HG03159 (cell line): Measurements from ENCODE around the gene IMP4.
"Not testable (repeated sequence)": the region's sequence is repeated elsewhere in the genome, so short reads cannot be mapped to it uniquely, and the experiment has no call there.

Source experiments
- ATAC-seq: cut with Tn5 transposase; IDR thresholded peaks from one replicate; pipeline ENCODE4 v1.9.1; 2021; ENCODE audit warnings: mild to moderate bottlenecking, moderate library complexity; ENCODE audit not compliant: unreplicated experiment

IMP4 gene, protein sequence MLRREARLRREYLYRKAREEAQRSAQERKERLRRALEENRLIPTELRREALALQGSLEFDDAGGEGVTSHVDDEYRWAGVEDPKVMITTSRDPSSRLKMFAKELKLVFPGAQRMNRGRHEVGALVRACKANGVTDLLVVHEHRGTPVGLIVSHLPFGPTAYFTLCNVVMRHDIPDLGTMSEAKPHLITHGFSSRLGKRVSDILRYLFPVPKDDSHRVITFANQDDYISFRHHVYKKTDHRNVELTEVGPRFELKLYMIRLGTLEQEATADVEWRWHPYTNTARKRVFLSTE

DNA sequence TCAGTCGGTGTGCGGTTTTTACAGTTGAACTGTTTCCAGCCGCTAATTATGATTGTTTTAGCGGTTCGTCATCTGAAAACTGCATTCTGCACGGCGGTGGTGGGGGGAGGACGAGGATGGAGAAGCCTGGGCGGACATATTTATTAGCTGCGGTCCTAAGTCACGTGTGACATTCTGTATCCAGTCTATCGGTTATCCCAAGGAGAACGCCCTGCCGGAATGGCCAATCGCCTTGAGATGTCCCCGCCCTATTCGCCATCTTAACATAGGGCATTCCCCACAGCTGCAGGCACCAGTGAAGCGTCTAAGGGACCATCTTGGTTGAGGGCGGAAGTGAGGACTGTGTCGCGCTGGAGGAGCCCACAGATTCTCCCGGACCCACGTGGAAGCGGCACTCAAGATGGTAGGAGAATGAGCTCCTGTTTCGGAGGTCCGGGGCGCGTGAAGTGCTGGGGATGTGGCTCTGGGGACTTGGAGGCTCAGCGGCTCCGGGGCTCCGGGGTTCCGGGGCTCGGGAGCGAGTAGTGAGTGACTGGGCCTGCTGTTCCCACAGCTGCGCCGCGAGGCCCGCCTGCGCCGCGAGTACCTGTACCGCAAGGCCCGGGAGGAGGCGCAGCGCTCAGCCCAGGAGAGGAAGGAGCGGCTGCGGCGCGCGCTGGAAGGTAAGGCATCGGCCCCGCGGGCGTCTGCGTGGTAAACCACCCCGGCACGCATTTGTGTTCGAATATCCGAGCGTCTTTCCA is at the start of gene IMP4:
Gene IMP4, plus strand, starts transcription at position 365 of the 743 bp plus-strand sequence. Its CDS starts 36 bp downstream, at position 401.
- peak; percentile 88 for ATAC-seq

DNA sequence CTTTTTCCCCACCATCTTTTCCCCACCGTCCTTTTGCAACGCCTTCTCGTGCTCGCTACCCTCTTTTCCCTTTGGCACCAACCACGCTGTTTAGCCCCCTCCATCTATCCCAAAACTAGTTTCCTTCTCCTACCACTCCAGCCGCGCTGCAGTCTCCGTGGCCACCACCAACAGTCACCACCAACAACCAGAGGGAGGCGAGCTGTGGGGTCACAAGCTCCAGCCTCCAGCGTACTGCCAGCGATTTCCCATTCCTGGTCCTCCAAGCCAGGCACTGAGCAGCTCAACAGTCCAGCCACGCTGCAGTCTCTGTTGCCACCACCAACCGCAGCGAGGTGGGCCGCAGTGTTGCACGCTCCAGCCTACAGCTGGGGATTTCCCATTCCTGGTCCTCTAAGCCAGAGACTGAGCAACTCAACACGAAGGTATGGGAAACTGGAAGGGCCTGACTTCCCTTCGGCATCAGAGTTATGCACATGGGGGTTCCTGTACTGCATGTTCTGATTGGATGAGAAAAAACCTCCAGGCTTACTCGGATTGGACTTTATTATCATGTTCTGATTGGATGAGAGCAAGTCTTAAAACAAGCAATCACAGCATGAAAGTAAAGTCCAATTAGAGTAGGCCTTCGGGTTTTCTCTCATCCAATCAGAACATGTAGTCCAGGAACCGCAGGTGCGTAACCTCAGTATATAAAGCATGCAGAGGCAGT is 42.3 kb upstream of the IMP4 start:
- no peak for ATAC-seq

DNA sequence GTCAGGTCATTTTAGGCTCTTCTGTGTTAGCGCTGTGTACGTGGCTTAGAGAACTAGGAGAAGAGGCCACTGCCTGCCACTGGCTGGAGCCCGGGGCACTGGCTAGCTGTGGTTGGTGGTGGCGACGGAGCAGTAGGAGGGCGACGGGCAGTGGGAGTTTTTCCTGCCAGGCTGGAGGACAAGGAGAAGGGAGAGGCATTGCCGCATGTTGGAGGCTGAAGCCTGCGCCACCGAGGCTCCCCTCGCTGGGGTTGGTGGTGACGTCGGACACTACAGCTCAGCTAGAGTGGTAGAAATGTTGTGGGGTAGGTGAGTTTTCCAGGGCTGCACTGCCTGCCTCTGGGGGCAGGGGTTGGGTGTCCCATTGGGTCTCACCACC is 41.7 kb upstream of the IMP4 start:
- no peak for ATAC-seq

DNA sequence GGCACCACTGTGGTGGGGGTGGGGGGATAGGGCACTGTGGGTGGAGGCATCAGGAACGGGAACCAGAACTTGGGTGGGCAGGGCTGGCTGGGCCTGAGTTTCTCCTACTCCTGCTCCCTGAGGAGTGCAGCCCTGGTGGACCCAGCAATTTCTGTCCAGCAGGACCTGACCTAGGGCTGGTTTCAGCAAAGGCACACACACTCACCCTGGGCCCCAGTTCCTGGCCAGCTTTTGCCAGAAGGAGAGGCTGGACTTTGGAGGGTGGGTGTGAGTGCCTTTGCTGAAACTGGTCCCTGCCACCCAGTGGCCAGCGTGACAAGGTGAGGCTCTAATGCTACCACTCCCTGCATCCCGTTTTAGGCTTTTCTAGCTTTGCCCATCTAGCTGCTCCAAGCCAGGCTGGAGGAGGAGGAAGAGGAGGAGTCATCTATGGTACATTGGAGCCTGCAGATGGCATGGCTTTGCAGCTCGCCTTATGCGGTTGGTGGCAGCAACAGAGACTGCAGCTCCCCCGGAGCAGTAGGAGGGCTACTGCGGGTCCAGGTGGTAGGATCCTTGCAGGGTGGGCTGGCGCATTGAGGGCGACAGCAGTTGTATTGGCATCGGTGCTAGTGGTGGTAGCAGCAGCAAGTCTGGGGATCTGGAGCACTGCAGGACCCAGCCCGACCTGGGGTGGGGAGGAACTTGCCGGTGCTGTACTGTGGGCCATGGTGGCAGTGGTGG is 40.4 kb upstream of the IMP4 start:
- ATAC-seq, result no peak

DNA sequence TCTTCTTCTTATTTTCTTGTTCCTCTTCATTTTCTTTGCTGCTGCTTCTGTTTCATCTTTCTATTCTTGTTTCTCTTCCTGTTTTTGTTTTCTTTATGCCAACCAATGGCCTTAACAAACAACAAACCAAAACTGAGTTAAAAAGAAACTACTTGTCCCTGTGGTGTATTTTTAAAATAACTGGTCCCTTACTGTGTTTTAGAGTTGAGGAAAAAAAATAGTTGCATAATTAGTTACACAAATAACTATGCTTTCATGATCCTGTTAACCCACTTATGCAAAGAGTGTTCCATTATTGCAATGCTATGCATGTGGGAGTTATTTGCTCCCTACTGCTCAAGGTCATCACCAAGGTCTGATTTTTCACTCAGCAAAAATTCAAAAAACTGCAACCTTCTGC is 39.5 kb upstream of the IMP4 start:
- peak; percentile 66 for ATAC-seq

DNA sequence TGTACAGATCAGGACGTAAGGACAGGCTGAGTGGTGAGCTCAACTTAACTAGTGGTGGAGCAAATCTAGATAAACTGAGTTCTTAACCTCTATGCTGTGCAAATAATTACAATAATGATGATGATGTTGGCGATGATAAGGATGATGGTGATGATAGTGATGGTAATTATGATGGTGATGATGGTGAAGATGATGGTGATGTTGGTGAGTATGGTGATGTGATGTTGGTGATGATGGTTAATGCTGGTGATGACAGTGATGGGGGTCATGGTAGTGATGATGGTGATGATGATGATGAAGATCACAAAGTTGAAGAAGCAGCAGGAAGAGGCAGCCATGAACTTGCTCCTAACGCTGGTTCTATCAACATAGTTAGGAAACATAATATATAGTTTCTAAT is 38.0 kb upstream of the IMP4 start:
- no peak for ATAC-seq

DNA sequence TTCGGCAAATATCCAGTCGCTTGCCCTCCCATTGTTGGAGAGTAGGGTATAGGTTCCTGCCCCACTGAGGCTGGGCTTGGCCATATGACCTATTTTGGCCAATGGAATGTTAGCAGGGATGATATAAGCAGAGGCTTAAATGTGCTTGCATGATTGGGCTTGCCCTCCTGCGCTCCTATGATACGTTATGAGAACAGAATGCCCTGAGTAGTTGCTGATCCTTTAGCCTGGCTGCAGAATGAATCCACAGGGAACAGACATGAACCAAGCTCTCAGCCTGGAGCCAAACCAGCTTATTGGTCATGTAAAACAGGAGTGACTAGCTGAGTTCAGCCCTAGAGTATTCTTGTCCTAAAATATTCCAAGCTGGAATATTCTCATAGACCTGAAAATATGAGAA is 34.8 kb upstream of the IMP4 start:
- no peak for ATAC-seq

DNA sequence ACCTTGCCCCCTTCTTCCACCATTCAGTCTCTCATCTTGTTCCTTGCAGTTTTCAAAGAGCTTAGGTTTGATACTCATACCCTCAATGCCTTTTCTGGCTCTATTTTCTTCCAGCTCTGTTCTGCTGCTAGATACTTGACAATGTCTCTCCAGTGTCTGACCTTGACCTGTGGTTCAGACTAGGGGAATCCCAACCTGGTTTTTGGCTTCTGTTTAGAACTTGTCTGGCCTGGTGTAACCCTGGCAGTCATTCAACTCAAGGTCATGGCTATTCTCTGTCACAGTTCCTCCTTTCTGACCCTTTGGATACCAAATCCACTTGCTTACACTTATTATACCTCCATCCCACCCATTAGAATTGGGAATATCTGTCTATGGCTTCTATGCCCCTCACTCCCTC is 31.8 kb upstream of the IMP4 start:
- ATAC-seq, result no peak

DNA sequence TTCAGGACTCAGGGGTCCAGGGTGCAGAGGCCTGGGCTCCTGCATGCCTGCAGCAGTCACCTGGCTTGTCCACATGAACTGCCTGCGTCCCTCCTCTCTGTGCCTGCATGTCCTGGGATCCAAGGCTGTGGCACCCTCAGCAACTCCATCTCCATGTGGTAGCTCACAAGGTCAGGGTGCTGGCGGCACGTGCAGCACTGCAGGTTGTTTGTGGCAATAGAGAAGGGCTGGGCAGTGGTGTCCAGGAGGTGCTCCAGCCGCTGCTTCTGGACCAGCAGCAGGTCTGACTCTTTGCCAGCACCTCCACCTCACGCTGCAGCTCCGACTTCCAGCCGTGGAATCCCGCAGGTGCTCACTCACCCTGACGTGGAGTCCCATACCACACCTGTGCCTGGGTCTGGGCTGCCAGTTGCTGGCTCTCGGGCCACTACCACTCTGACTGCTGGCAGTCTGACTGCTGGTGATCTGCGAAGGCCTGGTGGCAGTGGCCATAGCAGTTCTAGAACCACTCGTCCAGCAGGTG is 28.8 kb upstream of the IMP4 start:
- no peak for ATAC-seq

DNA sequence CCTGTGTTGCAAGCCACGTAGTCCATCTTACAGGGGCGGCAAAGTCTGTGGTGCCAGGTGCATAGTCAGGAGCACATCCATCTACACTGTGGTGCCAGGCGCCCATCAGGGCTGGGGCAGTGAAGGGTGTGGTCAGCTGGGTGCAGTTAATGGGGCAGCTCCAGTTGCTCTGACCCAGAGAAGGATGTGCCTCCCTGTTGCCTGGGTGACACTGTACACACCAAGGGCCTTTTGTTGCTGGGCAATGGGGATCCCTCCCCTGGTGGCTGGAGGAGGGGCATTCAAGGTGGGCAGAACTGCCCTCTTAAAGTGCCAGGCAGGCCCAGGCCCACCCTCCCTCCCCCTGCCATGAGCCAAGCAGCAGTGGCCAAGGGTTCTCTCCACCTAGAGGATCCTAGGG is 28.3 kb upstream of the IMP4 start:
- no peak for ATAC-seq

DNA sequence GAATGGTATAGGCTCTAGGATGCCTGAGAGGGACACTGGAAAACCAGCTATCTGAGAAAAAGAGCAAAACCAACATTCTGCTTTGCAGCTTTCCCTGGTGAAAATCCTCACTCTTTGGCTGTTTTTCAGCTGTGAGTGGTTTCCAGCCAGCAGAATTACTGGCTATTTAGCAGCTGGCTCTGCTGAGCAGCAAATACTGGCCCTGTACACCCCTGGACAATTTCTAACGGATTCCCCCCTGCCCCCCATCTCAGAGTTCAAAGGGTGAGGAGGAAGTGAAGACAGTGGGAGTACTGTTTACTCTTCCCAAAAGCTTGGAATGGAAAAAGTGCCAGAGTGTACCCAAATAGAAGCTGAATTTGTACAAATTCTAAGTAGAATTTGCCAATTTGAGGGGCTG is 26.1 kb upstream of the IMP4 start:
- no peak for ATAC-seq

DNA sequence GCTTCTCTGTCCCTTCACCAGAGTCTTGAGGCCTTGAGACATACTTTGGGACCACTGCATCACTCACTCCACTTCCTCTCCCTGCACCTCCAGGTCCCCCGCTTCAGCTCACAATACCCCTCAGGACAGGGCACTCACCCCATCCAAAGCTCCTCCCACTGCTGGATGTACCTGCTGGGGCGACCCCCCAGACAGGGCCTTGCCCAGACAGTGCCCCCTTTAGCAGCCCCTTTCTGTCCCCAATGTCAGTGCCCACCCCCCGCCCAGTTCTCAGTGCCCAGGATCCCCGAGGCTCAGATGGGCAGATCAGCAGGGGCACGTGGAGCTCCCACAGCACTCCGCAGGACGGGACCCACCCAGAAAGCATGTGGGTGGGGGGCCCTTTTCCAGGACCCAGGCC is 23.8 kb upstream of the IMP4 start:
- no peak for ATAC-seq

DNA sequence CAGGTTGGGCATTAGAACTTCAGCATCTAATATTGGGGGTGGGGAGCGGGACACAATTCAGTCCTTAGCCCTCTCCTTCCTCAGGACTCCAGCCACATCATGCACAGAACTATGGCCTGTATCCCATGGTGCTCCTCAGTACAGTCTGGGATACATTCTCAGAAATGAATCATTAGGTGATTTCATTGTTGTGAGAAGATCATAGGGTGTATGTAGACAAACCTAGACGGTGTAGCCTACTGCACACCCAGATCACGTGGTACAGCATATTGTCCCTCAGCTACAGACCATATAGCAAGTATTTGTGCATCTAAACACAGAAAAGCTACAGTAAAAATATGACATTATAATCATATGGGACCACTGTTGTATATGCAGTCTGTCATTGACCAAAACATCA is 23.2 kb upstream of the IMP4 start:
- no peak for ATAC-seq

DNA sequence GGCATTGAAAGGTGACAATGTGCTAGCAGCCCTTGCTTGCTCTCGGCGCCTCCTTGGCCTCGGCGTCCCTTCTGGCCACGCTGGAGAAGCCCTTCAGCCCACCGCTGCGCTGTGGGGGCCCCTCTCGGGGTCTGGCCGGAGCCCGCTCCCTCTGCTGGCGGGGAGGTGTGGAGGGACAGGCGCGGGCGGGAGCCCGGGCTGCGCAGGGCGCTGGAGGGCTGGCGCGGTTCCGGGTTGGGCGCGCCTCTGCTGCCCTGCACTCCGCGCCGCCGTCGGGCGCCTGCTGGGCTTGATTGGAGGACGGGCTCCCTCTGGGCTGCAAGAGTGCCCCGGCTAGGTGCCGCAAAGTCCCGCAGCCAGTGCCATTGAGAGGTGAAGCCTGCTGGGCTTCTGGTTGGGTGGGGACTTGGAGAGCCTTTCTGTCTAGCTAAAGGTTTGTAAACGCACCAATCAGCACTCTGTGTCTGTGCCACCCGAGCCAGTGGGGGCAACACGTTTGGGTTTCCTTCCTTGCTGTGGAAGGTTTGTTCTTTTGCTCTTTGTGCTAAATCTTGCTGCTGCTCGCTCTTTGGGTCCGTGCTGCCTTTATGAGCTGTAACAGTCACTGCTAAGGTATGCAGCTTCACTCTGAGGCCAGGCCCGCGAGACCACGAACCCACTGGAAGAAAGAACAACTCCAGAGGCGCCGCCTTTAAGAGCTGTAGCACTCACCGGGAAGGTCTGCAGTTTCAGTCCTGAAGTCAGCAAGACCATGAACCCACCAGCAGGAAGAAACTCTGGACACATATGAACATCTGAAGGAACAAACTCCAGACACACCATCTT is 14.8 kb upstream of the IMP4 start:
- no peak for ATAC-seq

DNA sequence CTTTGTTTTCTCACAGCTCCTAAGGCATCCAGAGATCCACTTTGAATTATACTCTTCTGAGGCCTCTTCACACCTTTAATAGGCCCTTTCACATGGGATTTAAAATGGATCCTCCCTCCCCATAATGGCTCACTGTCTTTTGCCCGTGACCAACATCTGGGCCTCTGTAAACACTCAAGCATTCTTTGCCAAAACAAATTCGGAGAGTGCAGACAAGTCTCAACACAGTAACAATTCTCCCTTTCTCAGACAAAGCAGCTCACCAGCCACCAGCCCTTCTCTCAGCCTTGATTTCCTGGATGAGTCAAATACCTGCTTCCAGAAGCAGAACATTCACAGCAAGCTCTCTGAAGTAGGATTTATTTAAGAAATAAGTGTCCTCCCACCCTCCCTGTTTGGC is 14.0 kb upstream of the IMP4 start:
- no peak for ATAC-seq

DNA sequence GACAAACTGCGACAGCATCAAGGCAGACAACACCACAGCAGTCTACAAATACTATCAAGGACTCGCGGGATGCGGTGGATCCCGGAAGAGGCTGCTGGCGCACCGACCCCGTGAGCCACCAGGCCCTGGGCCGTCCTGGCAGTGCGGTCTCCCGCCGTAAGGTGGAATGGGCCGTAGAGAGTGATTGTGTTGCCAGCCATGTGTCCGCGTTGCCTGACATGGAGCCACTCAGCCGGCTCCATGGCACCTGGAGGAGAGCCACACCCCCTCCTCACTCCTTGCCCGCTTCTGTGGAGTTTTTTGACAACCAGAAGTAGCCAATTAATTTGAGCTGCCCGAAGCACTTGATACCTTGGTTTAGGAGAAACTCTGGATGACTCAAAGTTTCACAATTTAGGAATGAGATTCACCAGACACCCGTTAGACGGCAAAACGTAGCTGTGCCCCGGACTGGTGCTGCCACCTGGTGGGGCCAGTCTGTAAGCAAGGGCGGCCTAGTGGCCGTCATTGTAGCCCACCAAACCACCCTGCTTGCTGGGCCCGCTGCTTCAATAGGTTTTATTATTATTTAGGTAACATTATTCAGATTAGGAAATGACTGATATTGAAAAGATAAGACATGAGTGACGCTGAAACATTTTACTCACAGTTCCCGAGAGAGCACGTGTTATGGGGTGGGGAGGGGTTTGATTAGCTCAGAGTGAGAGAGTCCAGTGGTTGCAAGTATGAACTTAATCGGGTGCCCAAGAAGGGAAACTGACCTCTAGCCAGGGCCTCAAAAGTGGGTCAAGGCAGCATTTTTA is 10.2 kb upstream of the IMP4 start:
- ATAC-seq, result peak; percentile 82

DNA sequence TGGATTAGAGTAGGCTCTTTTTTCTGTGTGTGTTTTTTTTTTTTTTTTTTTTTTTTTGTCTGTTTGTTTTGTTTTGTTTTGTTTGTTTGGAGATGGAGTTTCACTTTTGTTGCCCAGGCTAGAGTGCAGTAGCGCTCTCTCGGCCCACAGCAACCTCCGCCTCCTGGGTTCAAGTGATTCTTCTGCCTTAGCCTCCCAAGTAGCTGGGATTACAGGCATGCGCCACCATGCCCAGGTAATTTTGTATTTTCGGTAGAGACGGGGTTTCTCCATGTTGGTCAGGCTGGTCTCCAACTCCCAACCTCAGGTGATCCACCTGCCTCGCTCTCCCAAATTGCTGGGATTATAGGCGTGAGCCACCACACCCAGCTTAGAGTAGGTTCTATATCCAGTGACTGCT is 9.4 kb upstream of the IMP4 start:
- not testable (repeated sequence) for ATAC-seq

DNA sequence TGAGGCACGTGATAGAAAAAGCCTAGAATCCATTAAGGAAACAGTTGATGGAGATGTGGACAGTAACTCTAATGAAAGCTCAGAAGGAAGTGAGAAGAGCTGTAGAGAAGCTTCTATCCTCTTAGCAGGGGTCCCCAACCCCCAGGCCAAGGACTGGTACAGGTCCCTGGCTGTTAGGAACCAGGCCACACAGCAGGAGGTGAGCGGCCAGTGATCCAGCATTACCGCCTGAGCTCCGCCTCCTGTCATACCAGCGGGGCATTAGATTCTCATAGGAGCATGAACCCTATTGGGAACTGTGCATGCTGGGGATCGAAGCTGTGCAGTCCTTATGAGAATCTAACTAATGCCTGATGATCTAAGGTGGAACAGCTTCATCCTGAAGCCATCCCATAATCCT is 8.7 kb upstream of the IMP4 start:
- no peak for ATAC-seq

DNA sequence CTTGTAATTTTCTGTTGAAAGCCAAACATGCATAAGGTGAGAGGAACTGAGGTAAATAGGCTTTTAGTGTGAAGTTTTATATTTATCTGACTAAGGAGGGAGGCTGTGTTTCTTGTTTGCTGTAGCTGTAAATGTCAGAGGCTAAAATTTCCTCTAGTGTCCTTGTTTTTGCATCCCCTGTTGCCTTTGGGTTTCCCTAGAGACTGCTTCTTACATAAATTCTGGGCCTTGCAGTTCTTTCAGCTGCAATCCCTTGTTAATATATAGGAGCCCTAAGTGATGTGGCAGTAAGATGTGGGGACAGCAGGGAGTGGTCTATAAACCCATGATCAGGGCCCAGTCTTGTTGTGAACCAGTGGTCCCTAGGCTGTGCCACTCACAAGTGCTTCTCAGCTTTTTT is 7.5 kb upstream of the IMP4 start:
- ATAC-seq, result no peak
